Heart left ventricle (tissue), 16 donors: ENCODE results near the gene TNIP1. TPM values are rescaled to one million over a fixed set of nuclear protein-coding genes. Genes with fewer than 3 reads are reported as not detected.
A peak's percentile ranks its signal among the peaks of the same experiment; 100 is the strongest.

Experiments
- ATAC-seq, 4 donors: fragments of 200-7000 bp; cut with Tn5 transposase; one replicate each; pipeline ENCODE4 v1.9.1; 2020 to 2022; ENCODE audit warnings: moderate library complexity in 4 of 4, mild to moderate bottlenecking in 3 of 4, moderate number of reproducible peaks in 1 of 4
- DNase-seq, 5 donors: peaks; one replicate each; pipeline ENCODE4 v3.0.0-alpha.2; 2020
- H3K27ac ChIP-seq, 12 donors: fragments of 200-600 bp; sonication (generic) in 4 of 12; one replicate each; pipeline versions ENCODE4 v1.5.0 to v1.8.0; 2016 to 2022; ENCODE audit warnings: mild to moderate bottlenecking in 2 of 12
- H3K27me3 ChIP-seq, 9 donors: fragments of 200-600 bp; sonication (generic) in 2 of 9; one replicate each; pipeline versions ENCODE4 v1.5.1 to v1.8.0; 2016 to 2022; ENCODE audit warnings: mild to moderate bottlenecking in 3 of 9
- H3K36me3 ChIP-seq, 9 donors: fragments of 200-600 bp; sonication (generic) in 2 of 9; one replicate each; pipeline versions ENCODE4 v1.5.0 to v1.8.0; 2018 to 2022; ENCODE audit warnings: mild to moderate bottlenecking in 2 of 9
- H3K4me1 ChIP-seq, 12 donors: fragments of 200-600 bp; sonication (generic) in 4 of 12; one replicate each; pipeline versions ENCODE4 v1.5.0 to v1.8.0; 2016 to 2022; ENCODE audit warnings: mild to moderate bottlenecking in 3 of 12
- H3K4me3 ChIP-seq, 12 donors: fragments of 200-600 bp; sonication (generic) in 4 of 12; one replicate each; pipeline versions ENCODE4 v1.5.0 to v1.8.0; 2017 to 2022; ENCODE audit warnings: mild to moderate bottlenecking in 9 of 12, moderate library complexity in 4 of 12
- H3K9me3 ChIP-seq, 12 donors: fragments of 200-600 bp; sonication (generic) in 4 of 12; one replicate each; pipeline versions ENCODE4 v1.5.0 to v1.8.0; 2016 to 2022; ENCODE audit warnings: mild to moderate bottlenecking in 1 of 12
- CTCF ChIP-seq, 12 donors: fragments of 200-600 bp; sonication (generic) in 4 of 12; IDR thresholded peaks; one replicate each; pipeline versions ENCODE4 v1.5.0 to v1.8.0; 2018 to 2022; ENCODE audit warnings: antibody characterized with exemption in 12 of 12, mild to moderate bottlenecking in 5 of 12
- POLR2A ChIP-seq, 2 donors: fragments of 450-650 bp; IDR thresholded peaks; one replicate each; pipeline ENCODE4 v1.6.1; 2017; ENCODE audit warnings: antibody characterized with exemption in 2 of 2, mild to moderate bottlenecking in 2 of 2, moderate library complexity in 2 of 2
- WGBS, 4 donors: extraction: QIAGEN DNeasy Blood & Tissue Kit in 2 of 4; methylation state at CpG; one replicate each; pipeline versions ENCODE4 v1.1.5 to v1.1.7; 2013 to 2018; 5-methylcytosine and 5-hydroxymethylcytosine counted together
- intact Hi-C, 10 donors: fragments of 100-400 bp; cut with DNase I; formaldehyde crosslinking; loops; one replicate each; pipeline versions ENCODE4 v1.11.1 to v1.14.2; 2022
- polyA plus RNA-seq, 2 donors: library from polyadenylated mRNA; stranded (reverse); fragments of 200-250 nt; gene quantifications; one replicate each; pipeline ENCODE4 v1.2.3, GENCODE V29; 2013
- total RNA-seq, 9 donors: library from RNA; depleted of rRNA in 2 of 9; stranded (reverse); fragments of >200 nt in 2 of 9; fragmentation: NEBNext Ultra II Directional in 3 of 9; extraction: Animal tissue kit (Norgen Biotek cat#: 25700) in 3 of 9; gene quantifications; one replicate each; pipeline versions ENCODE4 v1.1.0 to v1.2.4, GENCODE V29; 2016 to 2023
- donor health status: ischemic (EF 13 %, LVEDD 7.1; RV severe dilation, severe dysfunction).
- donor health status: healthy with polysubstance abuse.
- donor health status: DM: no; HTN: yes; CAD: no.
- donor health status: DM: no; HTN: no; CAD: no.
- donor health status: ischemic (EF 25% LVEDD 6.9; RV normal size, moderate dysfunction).
- donor health status: ischemic (EF 25% LVEDD 5.7; RV mildly dilated, moderate dysfunction).
- donor health status: healthy.
- donor health status: DM: yes; HTN: yes; CAD: no.
- donor health status: ischemic (EF 35%, LVEDD 5.7; RV mildly dilated, moderate dysfunction).
- donor health status: nonischemic (EF 11% LVEDD 7.7; RV severe dilation, severe dysfunction).
- donor health status: DM: yes; HTN: yes; CAD: no.
- donor health status: PGD.
- donor health status: ischemic (EF 29% LVEDD 5.4; RV normal size, mild dysfunction).
- donor health status: nonischemic (EF 23%, LVEDD 6.1; RV moderate dilation, normal function).

The TNIP1 gene
- total and polyA plus RNA-seq, 11 donors, result 86.0 to 180 (median 108) TPM

- H3K9me3 ChIP-seq, result no peaks in the 10 kb centered on the region
- no peak for TF ChIP-seq CTCF (IDR thresholded peaks at IDR 0.05)
- no peak for TF ChIP-seq POLR2A (IDR thresholded peaks at IDR 0.05)
- no peak overlapping the region for H3K4me3 ChIP-seq
- no peaks in the 10 kb centered on the region for H3K27me3 ChIP-seq
- DNase-seq, result peak in 1 of 5 donors; percentile 46
- H3K27ac ChIP-seq, result peak overlapping the region in 5 of 12 donors; percentile 34 to 98 (median 91)
- H3K36me3 ChIP-seq, result peaks cover 0 to 82% (median 71%) of the 10 kb centered on the region in 9 donors
- WGBS, 4 donors, result 66 to 80% (median 74%) methylated on average over 10 to 11 of the region's 11 CpGs
- no peak for ATAC-seq
- peaks cover 9 to 80% (median 60%) of the 10 kb centered on the region in 12 donors for H3K4me1 ChIP-seq
- intact Hi-C loops, result no loop called here
Measured at GRCh38 chr5:151027961-151028479, 52.8 kb downstream of the TNIP1 start.

DNA sequence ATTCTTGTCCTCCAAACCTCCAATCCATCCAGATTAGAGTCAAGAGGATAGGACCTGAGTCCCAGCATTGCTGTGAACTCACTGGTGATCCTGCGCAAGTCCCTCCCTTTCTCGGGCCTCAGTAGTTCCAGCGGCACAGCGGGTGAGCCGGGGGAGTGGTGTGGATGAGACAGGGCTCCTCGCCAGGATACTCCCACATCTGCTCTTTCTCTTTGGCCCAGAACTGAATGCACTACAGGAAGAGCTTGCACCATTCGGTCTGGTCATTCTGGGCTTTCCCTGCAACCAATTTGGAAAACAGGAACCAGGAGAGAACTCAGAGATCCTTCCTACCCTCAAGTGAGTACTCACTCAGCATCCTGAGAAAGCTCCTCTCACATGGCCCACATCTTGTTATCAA is 54.2 kb downstream of the TNIP1 start:
- peak in 2 of 4 donors; percentile 6 to 20 for ATAC-seq
- Histone ChIP-seq H3K27ac (peak overlapping the region; percentile 25 to 98 (median 60)), H3K9me3 (no peaks in the 10 kb centered on the region), H3K36me3 (peaks cover 0 to 71% (median 58%) of the 10 kb centered on the region in 9 donors), H3K27me3 (no peaks in the 10 kb centered on the region), H3K4me3 (peak overlapping the region in 1 of 12 donors; percentile 11), H3K4me1 (peaks cover 14 to 94% (median 72%) of the 10 kb centered on the region in 12 donors)
- 37 to 50% (median 47%) methylated on average over 7 of the region's 7 CpGs for WGBS, 4 donors
- DNase-seq, result peak; percentile 35 to 66 (median 62)
- intact Hi-C loops, result no loop called here
- no peak for TF ChIP-seq CTCF (IDR thresholded peaks at IDR 0.05)
- no peak for TF ChIP-seq POLR2A (IDR thresholded peaks at IDR 0.05)

DNA sequence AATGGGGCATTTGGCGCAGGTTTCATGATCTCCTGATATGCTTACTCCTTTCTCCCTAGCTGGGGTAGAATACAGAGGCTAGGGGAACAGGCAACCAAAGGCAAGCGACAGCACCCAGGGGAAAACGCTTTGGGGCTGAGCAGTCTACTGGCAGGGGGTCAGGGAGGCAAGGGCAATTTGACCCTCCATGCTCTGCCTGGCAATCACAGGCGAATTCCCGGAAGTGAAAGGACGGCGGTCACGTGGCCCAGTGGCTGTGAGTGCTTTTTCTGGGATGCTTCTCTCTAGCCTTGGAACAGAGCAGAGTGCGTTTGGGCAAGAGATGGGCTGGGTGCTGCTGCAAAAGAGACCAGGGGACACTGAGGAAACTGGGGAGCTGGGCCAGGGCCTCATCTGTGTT is 54.7 kb downstream of the TNIP1 start:
- H3K4me1 ChIP-seq, result peaks cover 14 to 100% (median 78%) of the 10 kb centered on the region in 12 donors
- peak overlapping the region; percentile 16 to 98 (median 58) for H3K27ac ChIP-seq
- ATAC-seq (no peak), DNase-seq (peak in 1 of 5 donors; percentile 34)
- H3K9me3 ChIP-seq, result no peaks in the 10 kb centered on the region
- H3K27me3 ChIP-seq, result no peaks in the 10 kb centered on the region
- H3K4me3 ChIP-seq, result peak overlapping the region in 1 of 12 donors; percentile 11
- intact Hi-C loops, result no loop called here
- 48 to 61% (median 52%) methylated on average over 9 of the region's 9 CpGs for WGBS, 4 donors
- TF ChIP-seq POLR2A (IDR thresholded peaks at IDR 0.05) (no peak), CTCF (IDR thresholded peaks at IDR 0.05) (no peak)
- peaks cover 0 to 65% (median 53%) of the 10 kb centered on the region in 9 donors for H3K36me3 ChIP-seq

DNA sequence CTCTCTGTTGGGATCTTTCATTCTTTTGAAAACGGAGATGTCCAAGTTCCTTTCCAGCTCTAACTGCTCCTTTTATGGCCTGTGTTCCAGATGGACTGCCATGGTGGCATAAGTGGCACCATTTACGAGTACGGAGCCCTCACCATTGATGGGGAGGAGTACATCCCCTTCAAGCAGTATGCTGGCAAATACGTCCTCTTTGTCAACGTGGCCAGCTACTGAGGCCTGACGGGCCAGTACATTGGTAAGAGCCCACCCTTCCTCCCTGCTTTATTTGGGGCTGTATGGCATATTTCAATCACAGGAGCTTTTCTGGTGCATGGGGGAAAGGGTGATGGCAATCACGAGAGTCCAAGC is 55.6 kb downstream of the TNIP1 start:
- TF ChIP-seq CTCF (IDR thresholded peaks at IDR 0.05) (no peak), POLR2A (IDR thresholded peaks at IDR 0.05) (no peak)
- no peaks in the 10 kb centered on the region for H3K9me3 ChIP-seq

More for the DNA sequence above, 55.6 kb downstream of the TNIP1 start:
- DNase-seq, result no peak
- H3K36me3 ChIP-seq, result peaks cover 0 to 56% (median 47%) of the 10 kb centered on the region in 9 donors
- intact Hi-C loops, result no loop called here
- peak overlapping the region in 2 of 12 donors; percentile 85 to 96 for H3K4me3 ChIP-seq
- peak overlapping the region in 10 of 12 donors; percentile 1 to 98 (median 92) for H3K27ac ChIP-seq
- no peaks in the 10 kb centered on the region for H3K27me3 ChIP-seq
- WGBS, 4 donors, result 79 to 93% (median 88%) methylated on average over 7 of the region's 7 CpGs
- H3K4me1 ChIP-seq, result peaks cover 14 to 96% (median 79%) of the 10 kb centered on the region in 12 donors
- ATAC-seq, result no peak
